RCC 7860 (cell line): ENCODE data around the gene ZFYVE21.
"Not testable (repeated sequence)": the region's sequence is repeated elsewhere in the genome, so short reads cannot be mapped to it uniquely, and the experiment has no call there.

ENCODE experiments used
- DNase-seq: peaks from one replicate; pipeline ENCODE4 v3.0.0-alpha.2; 2015; ENCODE audit warnings: low spot score
- FAIRE-seq: peaks from 2 replicates; lab custom pipeline; 2012; peaks lifted over from hg19 to GRCh38; lab: Jason Lieb, UNC

Gene ZFYVE21

GRCh38 chr14:103755060-103755459 is 39.5 kb downstream of the ZFYVE21 start:
- no peak for FAIRE-seq
- no peak for DNase-seq

GRCh38 chr14:103758059-103758776 is 42.6 kb downstream of the ZFYVE21 start:
- FAIRE-seq = no peak
- DNase-seq = no peak

GRCh38 chr14:103762036-103762435 is 46.4 kb downstream of the ZFYVE21 start:
- FAIRE-seq = no peak
- no peak for DNase-seq

- DNase-seq = no peak
- no peak for FAIRE-seq
These were observed 46.9 kb downstream of the ZFYVE21 start for GRCh38 chr14:103762541-103762940.

- DNase-seq (no peak), FAIRE-seq (no peak)
These were observed 48.3 kb downstream of the ZFYVE21 start for GRCh38 chr14:103763730-103764488.

- FAIRE-seq (no peak), DNase-seq (no peak)
These were observed 49.9 kb downstream of the ZFYVE21 start for GRCh38 chr14:103765526-103765925.

- no peak for FAIRE-seq
- no peak for DNase-seq
These were observed 51.8 kb downstream of the ZFYVE21 start for GRCh38 chr14:103767336-103767894.

GRCh38 chr14:103770500-103770899 is 54.9 kb downstream of the ZFYVE21 start:
- FAIRE-seq = no peak
- DNase-seq = no peak

- FAIRE-seq (no peak), DNase-seq (no peak)
These were observed 55.3 kb downstream of the ZFYVE21 start for GRCh38 chr14:103770902-103771301.

- FAIRE-seq = no peak
These were observed 56.6 kb downstream of the ZFYVE21 start for GRCh38 chr14:103772078-103772712.

GRCh38 chr14:103773521-103773920 is 57.9 kb downstream of the ZFYVE21 start:
- no peak for DNase-seq
- FAIRE-seq = no peak

More at GRCh38 chr14:103772078-103772712, 56.6 kb downstream of the ZFYVE21 start:
- no peak for DNase-seq

- no peak for FAIRE-seq
- DNase-seq = no peak
These were observed 59.9 kb downstream of the ZFYVE21 start for GRCh38 chr14:103775506-103775905.

GRCh38 chr14:103776319-103776718 is 60.7 kb downstream of the ZFYVE21 start:
- FAIRE-seq, DNase-seq: not testable (repeated sequence)

GRCh38 chr14:103782376-103782775 is 66.8 kb downstream of the ZFYVE21 start:
- no peak for FAIRE-seq

More at GRCh38 chr14:103782376-103782775, 66.8 kb downstream of the ZFYVE21 start:
- no peak for DNase-seq
